IPS-18c (cell line): ENCODE measurements around the gene UBE2S.

Experiments used
- H3K4me3 ChIP-seq: 2 replicates; pipeline ENCODE4 v1.7.0; 2013; ENCODE audit warnings: low read depth, mild to moderate bottlenecking, low read length, moderate library complexity; ENCODE audit not compliant: insufficient read depth
- H3K9me3 ChIP-seq: one replicate; pipeline ENCODE4 v1.6.1; 2013; ENCODE audit warnings: mild to moderate bottlenecking, low read length, moderate library complexity; ENCODE audit not compliant: control insufficient read depth, insufficient read depth

UBE2S gene

GRCh38 chr19:55391191-55391670 lies 16.4 kb downstream of the UBE2S start:
- H3K9me3 ChIP-seq, result no peaks in the 10 kb centered on the region
- H3K4me3 ChIP-seq, result no peak overlapping the region

GRCh38 chr19:55390461-55390880 lies 17.1 kb downstream of the UBE2S start:
- Histone ChIP-seq H3K4me3 (no peak overlapping the region), H3K9me3 (no peaks in the 10 kb centered on the region)

- H3K9me3 ChIP-seq, result no peaks in the 10 kb centered on the region
- peak overlapping the region; percentile 4; the same call in 1 of the 2 replicates for H3K4me3 ChIP-seq
These were observed 17.9 kb downstream of the UBE2S start for GRCh38 chr19:55389386-55390317.

GRCh38 chr19:55387736-55388497 lies 19.7 kb downstream of the UBE2S start:
- H3K4me3 ChIP-seq, result peak overlapping the region; percentile 88
- H3K9me3 ChIP-seq, result no peaks in the 10 kb centered on the region

- H3K4me3 ChIP-seq, result peak overlapping the region; percentile 88
These were observed 21.1 kb downstream of the UBE2S start for GRCh38 chr19:55386493-55386971.

GRCh38 chr19:55385724-55386492 lies 21.7 kb downstream of the UBE2S start, which contains the start of gene RPL28:
RPL28 (plus strand) TSS chr19:55385932; CDS start chr19:55386358, 426 bp downstream.
- peak within 1 kb of the TSS; percentile 88 for H3K4me3 ChIP-seq
- no peaks in the 10 kb centered on the region for H3K9me3 ChIP-seq

More at GRCh38 chr19:55386493-55386971, 21.1 kb downstream of the UBE2S start:
- no peaks in the 10 kb centered on the region for H3K9me3 ChIP-seq

- H3K4me3 ChIP-seq, result peak overlapping the region; percentile 88
- H3K9me3 ChIP-seq, result no peaks in the 10 kb centered on the region
These were observed 22.5 kb downstream of the UBE2S start for GRCh38 chr19:55384920-55385723.

GRCh38 chr19:55384131-55384919 lies 23.3 kb downstream of the UBE2S start, which contains the start of gene TMEM238:
TMEM238 (minus strand) TSS chr19:55384292; CDS start chr19:55384259, 33 bp downstream.
- H3K9me3 ChIP-seq, result no peaks in the 10 kb centered on the region
- peak within 1 kb of the TSS; percentile 88 for H3K4me3 ChIP-seq

- H3K9me3 ChIP-seq, result no peaks in the 10 kb centered on the region
- peak overlapping the region; percentile 88 for H3K4me3 ChIP-seq
These were observed 24.1 kb downstream of the UBE2S start for GRCh38 chr19:55383279-55384130.

- no peaks in the 10 kb centered on the region for H3K9me3 ChIP-seq
- no peak overlapping the region for H3K4me3 ChIP-seq
These were observed 25.0 kb downstream of the UBE2S start for GRCh38 chr19:55382522-55383054.

GRCh38 chr19:55382013-55382412 lies 25.6 kb downstream of the UBE2S start:
- Histone ChIP-seq H3K9me3 (no peaks in the 10 kb centered on the region), H3K4me3 (no peak overlapping the region)

- H3K9me3 ChIP-seq, result no peaks in the 10 kb centered on the region
- no peak overlapping the region for H3K4me3 ChIP-seq
These were observed 28.4 kb downstream of the UBE2S start for GRCh38 chr19:55379174-55379573.

GRCh38 chr19:55377356-55378131 lies 30.0 kb downstream of the UBE2S start:
- Histone ChIP-seq H3K9me3 (no peaks in the 10 kb centered on the region), H3K4me3 (peak overlapping the region; percentile 58)
